Measurements from ENCODE around the gene ATRX. TPM values are rescaled to one million over a fixed set of nuclear protein-coding genes. Genes with fewer than 3 reads are reported as not detected.
"Not testable (repeated sequence)": the region's sequence is repeated elsewhere in the genome, so short reads cannot be mapped to it uniquely, and the experiment has no call there.

Gene ATRX
- total RNA-seq, 1 donor from 2014 or later: 106 TPM

GRCh38 chrX:77691916-77692315 lies 94.1 kb downstream of the ATRX start:
- DNase-seq (ENCODE audit: low read depth) (no peak), FAIRE-seq (peak; percentile 70)
- Histone ChIP-seq H2AFZ (ENCODE audit: low read depth, low read length) (no peak overlapping the region), H4K20me1 (ENCODE audit: insufficient read depth, low read length) (no peaks in the 10 kb centered on the region), H3K27ac (ENCODE audit: low read depth, low read length) (no peak overlapping the region), H3K9me3 (ENCODE audit: insufficient read depth, low read depth, low read length) (no peaks in the 10 kb centered on the region), H3K4me2 (ENCODE audit: low read length) (no peak overlapping the region), H3K27me3 (ENCODE audit: insufficient read depth, low read length) (no peaks in the 10 kb centered on the region), H3K4me3 (ENCODE audit: insufficient read depth, low read depth, low read length) (no peak overlapping the region), H3K79me2 (ENCODE audit: insufficient read depth, low read length) (no peaks in the 10 kb centered on the region), H3K36me3 (ENCODE audit: insufficient read depth, low read length) (peaks cover 9% of the 10 kb centered on the region), H3K9ac (ENCODE audit: low read length) (no peak overlapping the region), H3K4me1 (ENCODE audit: insufficient read depth, low read length) (no peaks in the 10 kb centered on the region)
- peaks cover 3% of the 10 kb centered on the region for H3K36me3 Mint-ChIP-seq (ENCODE audit: low read depth, unreplicated experiment)
- H3K27me3 Mint-ChIP-seq (ENCODE audit: low read depth, unreplicated experiment): no peaks in the 10 kb centered on the region
- H3K9me3 Mint-ChIP-seq (ENCODE audit: unreplicated experiment): no peaks in the 10 kb centered on the region
- no peaks in the 10 kb centered on the region for H3K4me1 Mint-ChIP-seq (ENCODE audit: low read depth, unreplicated experiment)
- H3K4me3 Mint-ChIP-seq (ENCODE audit: unreplicated experiment): no peak overlapping the region
- no peak overlapping the region for H3K27ac Mint-ChIP-seq (ENCODE audit: unreplicated experiment)
- no peak for TF ChIP-seq EZH2 (IDR thresholded peaks at IDR 0.05; ENCODE audit: insufficient read depth, low read length)
- TF ChIP-seq CTCF (IDR thresholded peaks at IDR 0.05; ENCODE audit: insufficient read depth, low read depth, low read length): no peak

GRCh38 chrX:77689376-77689775 lies 96.6 kb downstream of the ATRX start:
- Histone ChIP-seq H3K9me3 (ENCODE audit: insufficient read depth, low read depth, low read length) (no peaks in the 10 kb centered on the region), H3K9ac (ENCODE audit: low read length) (no peak overlapping the region), H3K4me1 (ENCODE audit: insufficient read depth, low read length) (no peaks in the 10 kb centered on the region), H3K27ac (ENCODE audit: low read depth, low read length) (no peak overlapping the region), H4K20me1 (ENCODE audit: insufficient read depth, low read length) (no peaks in the 10 kb centered on the region), H3K4me2 (ENCODE audit: low read length) (no peak overlapping the region), H3K4me3 (ENCODE audit: insufficient read depth, low read depth, low read length) (no peak overlapping the region), H2AFZ (ENCODE audit: low read depth, low read length) (no peak overlapping the region), H3K79me2 (ENCODE audit: insufficient read depth, low read length) (no peaks in the 10 kb centered on the region), H3K36me3 (ENCODE audit: insufficient read depth, low read length) (peaks cover 7% of the 10 kb centered on the region), H3K27me3 (ENCODE audit: insufficient read depth, low read length) (no peaks in the 10 kb centered on the region)
- DNase-seq (ENCODE audit: low read depth) (no peak), FAIRE-seq (no peak)
- peaks cover 3% of the 10 kb centered on the region for H3K36me3 Mint-ChIP-seq (ENCODE audit: low read depth, unreplicated experiment)
- no peaks in the 10 kb centered on the region for H3K4me1 Mint-ChIP-seq (ENCODE audit: low read depth, unreplicated experiment)
- no peak overlapping the region for H3K27ac Mint-ChIP-seq (ENCODE audit: unreplicated experiment)
- H3K9me3 Mint-ChIP-seq (ENCODE audit: unreplicated experiment): no peaks in the 10 kb centered on the region
- H3K27me3 Mint-ChIP-seq (ENCODE audit: low read depth, unreplicated experiment): no peaks in the 10 kb centered on the region
- TF ChIP-seq EZH2 (IDR thresholded peaks at IDR 0.05; ENCODE audit: insufficient read depth, low read length) (no peak), CTCF (IDR thresholded peaks at IDR 0.05; ENCODE audit: insufficient read depth, low read depth, low read length) (no peak)
- no peak overlapping the region for H3K4me3 Mint-ChIP-seq (ENCODE audit: unreplicated experiment)

GRCh38 chrX:77685683-77686082 lies 100.3 kb downstream of the ATRX start:
- not testable (repeated sequence) for H3K27me3 Mint-ChIP-seq (ENCODE audit: low read depth, unreplicated experiment); H2AFZ ChIP-seq (ENCODE audit: low read depth, low read length); H4K20me1 ChIP-seq (ENCODE audit: insufficient read depth, low read length); H3K4me3 ChIP-seq (ENCODE audit: insufficient read depth, low read depth, low read length); H3K36me3 ChIP-seq (ENCODE audit: insufficient read depth, low read length); H3K9me3 ChIP-seq (ENCODE audit: insufficient read depth, low read depth, low read length); H3K9me3 Mint-ChIP-seq (ENCODE audit: unreplicated experiment); H3K27ac Mint-ChIP-seq (ENCODE audit: unreplicated experiment); H3K4me2 ChIP-seq (ENCODE audit: low read length); DNase-seq (ENCODE audit: low read depth); FAIRE-seq; H3K36me3 Mint-ChIP-seq (ENCODE audit: low read depth, unreplicated experiment); H3K9ac ChIP-seq (ENCODE audit: low read length); H3K79me2 ChIP-seq (ENCODE audit: insufficient read depth, low read length); H3K4me3 Mint-ChIP-seq (ENCODE audit: unreplicated experiment); H3K27me3 ChIP-seq (ENCODE audit: insufficient read depth, low read length); H3K4me1 ChIP-seq (ENCODE audit: insufficient read depth, low read length); H3K4me1 Mint-ChIP-seq (ENCODE audit: low read depth, unreplicated experiment); H3K27ac ChIP-seq (ENCODE audit: low read depth, low read length)

Measured in astrocyte (in vitro differentiated cells and primary cell).